IMR-90 (cell line): ENCODE measurements around the gene TYW5. TPM values are rescaled to one million over a fixed set of nuclear protein-coding genes. Genes with fewer than 3 reads are reported as not detected.

Experiments
- ATAC-seq: fragments of 200-7000 bp; cut with Tn5 transposase; 2 replicates; pipeline ENCODE4 v1.9.1; 2020; ENCODE audit warnings: low read depth, mild to moderate bottlenecking, moderate library complexity
- BruUV-seq: library from RNA; stranded (reverse); fragments of 400-500 nt; replicated peaks from 2 replicates; lab custom pipeline; 2021; lab: Mats Ljungman, UMichigan
- CTCF ChIA-PET: fragments of 300-600 bp; formaldehyde crosslinking; extraction: SDS; loops from one replicate; lab custom pipeline; 2021; ENCODE audit warnings: antibody characterized with exemption; lab: Yijun Ruan, JAX
- POLR2A ChIA-PET: fragments of 300-600 bp; sonication (Branson Sonifier 250); formaldehyde crosslinking; loops from one replicate; lab custom pipeline; 2022; ENCODE audit warnings: antibody characterized with exemption; ENCODE audit not compliant: unreplicated experiment; lab: Charles Lee
- DNase-seq: peaks from one replicate; pipeline ENCODE4 v3.0.0; 2013
- H2AFZ ChIP-seq: replicated peaks from 2 replicates; pipeline ENCODE3; 2013; ENCODE audit warnings: low read length, mild to moderate bottlenecking; ENCODE audit not compliant: poor library complexity
- H2AK5ac ChIP-seq: 2 replicates; pipeline ENCODE4 v1.6.1; 2013; ENCODE audit warnings: low read depth, low read length, inconsistent platforms
- H2AK9ac ChIP-seq: replicated peaks from 2 replicates; pipeline ENCODE3; 2013; ENCODE audit warnings: mild to moderate bottlenecking, low read depth, low read length, moderate library complexity; ENCODE audit not compliant: poor library complexity
- H2BK120ac ChIP-seq: 2 replicates; pipeline ENCODE4 v1.6.1; 2013; ENCODE audit warnings: low read depth, low read length, inconsistent platforms
- H2BK15ac ChIP-seq: 3 replicates; pipeline ENCODE4 v1.6.1; 2013; ENCODE audit warnings: low read depth, low read length, inconsistent platforms
- H2BK20ac ChIP-seq: 2 replicates; pipeline ENCODE4 v1.6.1; 2013; ENCODE audit warnings: low read depth, mild to moderate bottlenecking, inconsistent platforms, low read length, moderate library complexity
- H2BK5ac ChIP-seq: 2 replicates; pipeline ENCODE4 v1.6.1; 2013; ENCODE audit warnings: mild to moderate bottlenecking, low read depth, low read length, inconsistent platforms; ENCODE audit not compliant: poor library complexity, severe bottlenecking
- H3K14ac ChIP-seq: replicated peaks from 2 replicates; pipeline ENCODE4 v1.6.1; 2013; ENCODE audit warnings: low read depth, low read length, inconsistent platforms
- H3K18ac ChIP-seq: 2 replicates; pipeline ENCODE4 v1.6.1; 2013; ENCODE audit warnings: low read depth, low read length, control low read depth
- H3K23ac ChIP-seq: 2 replicates; pipeline ENCODE4 v1.6.1; 2013; ENCODE audit warnings: low read depth, low read length, inconsistent platforms
- H3K27ac ChIP-seq: 2 replicates; pipeline ENCODE4 v1.5.1; 2013; ENCODE audit warnings: mild to moderate bottlenecking, control low read depth, low read length; ENCODE audit not compliant: insufficient read depth
- H3K27me3 ChIP-seq: 2 replicates; pipeline ENCODE4 v1.6.1; 2013; ENCODE audit warnings: low read length; ENCODE audit not compliant: control insufficient read depth, insufficient read depth
- H3K36me3 ChIP-seq: 2 replicates; pipeline ENCODE4 v1.6.1; 2013; ENCODE audit warnings: low read length, mixed read lengths; ENCODE audit not compliant: control insufficient read depth, insufficient read depth
- H3K4ac ChIP-seq: 2 replicates; pipeline ENCODE4 v1.6.1; 2013; ENCODE audit warnings: low read depth, low read length, inconsistent platforms
- H3K4me1 ChIP-seq: 2 replicates; pipeline ENCODE4 v1.6.1; 2013; ENCODE audit warnings: low read length, mixed read lengths; ENCODE audit not compliant: control insufficient read depth, insufficient read depth
- H3K4me2 ChIP-seq: 2 replicates; pipeline ENCODE4 v1.6.1; 2013; ENCODE audit warnings: low read depth, mild to moderate bottlenecking, control low read depth, low read length, moderate library complexity
- H3K4me3 ChIP-seq: 2 replicates; pipeline ENCODE4 v1.5.1; 2013; ENCODE audit warnings: low read depth, mild to moderate bottlenecking, control low read depth, low read length, moderate library complexity; ENCODE audit not compliant: insufficient read depth
- H3K56ac ChIP-seq: 2 replicates; pipeline ENCODE4 v1.6.1; 2013; ENCODE audit warnings: low read length, inconsistent platforms; ENCODE audit not compliant: insufficient read depth; ENCODE audit errors: extremely low read depth
- H3K79me1 ChIP-seq, 2 experiments: 2 replicates each; pipeline ENCODE4 v1.6.1; 2013; ENCODE audit warnings: low read length in 2 of 2, inconsistent platforms in 1 of 2, low read depth in 1 of 2
- H3K9ac ChIP-seq: 2 replicates; pipeline ENCODE4 v1.6.1; 2013; ENCODE audit warnings: low read depth, low read length, control low read depth
- H3K9me1 ChIP-seq: 2 replicates; pipeline ENCODE4 v1.6.1; 2013; ENCODE audit warnings: low read length, inconsistent platforms; ENCODE audit not compliant: insufficient read depth
- H3K9me3 ChIP-seq: 2 replicates; pipeline ENCODE4 v1.6.1; 2013; ENCODE audit warnings: low read length; ENCODE audit not compliant: control insufficient read depth, insufficient read depth
- H4K20me1 ChIP-seq: 2 replicates; pipeline ENCODE4 v1.6.1; 2013; ENCODE audit warnings: low read length, inconsistent platforms; ENCODE audit not compliant: insufficient read depth
- H4K5ac ChIP-seq: 2 replicates; pipeline ENCODE4 v1.6.1; 2013; ENCODE audit warnings: mild to moderate bottlenecking, low read depth, low read length, control low read depth
- H4K8ac ChIP-seq, 2 experiments: 2 replicates each; pipeline ENCODE4 v1.6.1; 2013; ENCODE audit warnings: low read depth in 2 of 2, low read length in 2 of 2, control low read depth in 1 of 2, inconsistent platforms in 1 of 2
- H4K91ac ChIP-seq: 2 replicates; pipeline ENCODE4 v1.6.1; 2013; ENCODE audit warnings: low read depth, low read length, inconsistent platforms; ENCODE audit not compliant: insufficient read depth
- BHLHE40 ChIP-seq: fragments of 150-350 bp; IDR thresholded peaks from 2 replicates; pipeline ENCODE4 v1.6.1; 2016; ENCODE audit warnings: mild to moderate bottlenecking, low read depth, low read length
- CEBPB ChIP-seq: IDR thresholded peaks from 2 replicates; pipeline ENCODE4 v1.6.1; 2012; ENCODE audit warnings: low read depth, low read length, improper control_type of control experiment
- CHD1 ChIP-seq: IDR thresholded peaks from 2 replicates; pipeline ENCODE4 v1.6.1; 2012; ENCODE audit warnings: low read depth, low read length, improper control_type of control experiment
- CTCF ChIP-seq: conservative IDR thresholded peaks from 2 replicates; pipeline ENCODE4 v1.5.1; 2012; ENCODE audit warnings: mild to moderate bottlenecking, low read depth, low read length, improper control_type of control experiment
- ELK1 ChIP-seq: fragments of 150-350 bp; IDR thresholded peaks from 2 replicates; pipeline ENCODE4 v1.6.1; 2016; ENCODE audit warnings: low read depth, mild to moderate bottlenecking, low read length, moderate library complexity, borderline replicate concordance
- FOS ChIP-seq: fragments of 150-350 bp; IDR thresholded peaks from 2 replicates; pipeline ENCODE4 v1.6.1; 2016; ENCODE audit warnings: low read depth, low read length
- MAFK ChIP-seq: IDR thresholded peaks from 2 replicates; pipeline ENCODE4 v1.6.1; 2012; ENCODE audit warnings: low read depth, low read length, improper control_type of control experiment
- MAZ ChIP-seq: IDR thresholded peaks from 2 replicates; pipeline ENCODE4 v1.6.1; 2012; ENCODE audit warnings: low read depth, mild to moderate bottlenecking, low read length, improper control_type of control experiment, moderate library complexity, borderline replicate concordance
- MXI1 ChIP-seq: IDR thresholded peaks from 2 replicates; pipeline ENCODE4 v1.6.1; 2012; ENCODE audit warnings: low read depth, mild to moderate bottlenecking, low read length, moderate library complexity, borderline replicate concordance
- NFE2L2 ChIP-seq: fragments of 150-350 bp; IDR thresholded peaks from 2 replicates; pipeline ENCODE4 v1.6.1; 2016; ENCODE audit warnings: low read depth, mild to moderate bottlenecking, low read length
- POLR2A ChIP-seq: IDR thresholded peaks from 2 replicates; pipeline ENCODE4 v1.6.1; 2012; ENCODE audit warnings: mild to moderate bottlenecking, low read depth, low read length
- RAD21 ChIP-seq: IDR thresholded peaks from 2 replicates; pipeline ENCODE4 v1.6.1; 2012; ENCODE audit warnings: low read length, improper control_type of control experiment
- RCOR1 ChIP-seq: IDR thresholded peaks from 2 replicates; pipeline ENCODE4 v1.6.1; 2012; ENCODE audit warnings: mild to moderate bottlenecking, low read length, improper control_type of control experiment; ENCODE audit not compliant: insufficient replicate concordance
- RFX5 ChIP-seq: IDR thresholded peaks from 2 replicates; pipeline ENCODE4 v1.8.0; 2012; ENCODE audit warnings: low read depth, mild to moderate bottlenecking, low read length, moderate library complexity
- SMC3 ChIP-seq: fragments of 150-350 bp; IDR thresholded peaks from 2 replicates; pipeline ENCODE4 v1.6.1; 2016; ENCODE audit warnings: low read depth, mild to moderate bottlenecking, antibody characterized with exemption, low read length, moderate library complexity
- USF2 ChIP-seq: fragments of 150-350 bp; IDR thresholded peaks from 2 replicates; pipeline ENCODE4 v1.6.1; 2017; ENCODE audit warnings: mild to moderate bottlenecking, antibody characterized with exemption, low read length, low read depth
- WGBS, 2 experiments: methylation state at CpG; one replicate each; pipeline versions ENCODE4 v1.1.5 to v1.1.7; 2013; ENCODE audit warnings: missing lambda C conversion rate in 2 of 2; ENCODE audit not compliant: insufficient read length in 1 of 2; ENCODE audit errors: extremely low coverage in 2 of 2; 5-methylcytosine and 5-hydroxymethylcytosine counted together
- dilution Hi-C: fragments of 300-500 bp; cut with HindIII; formaldehyde crosslinking; loops from one replicate; pipeline ENCODE4 v1.14.3; 2018; ENCODE audit warnings: low sequenced_read_pairs; ENCODE audit not compliant: unreplicated experiment
- in situ Hi-C: fragments of 300-500 bp; cut with MboI; formaldehyde crosslinking; loops from 3 replicates; pipeline ENCODE4 v1.14.3; 2019; ENCODE audit warnings: low sequenced_read_pairs, inconsistent platforms, mixed read lengths
- intact Hi-C: fragments of 100-400 bp; cut with micrococcal nuclease; formaldehyde crosslinking; loops from 2 replicates; pipeline ENCODE4 v1.10.0; 2022
- polyA plus RNA-seq, 3 experiments: library from polyadenylated mRNA; depleted of rRNA; stranded (reverse); fragments of >200 nt; gene quantifications; 2 replicates each; pipeline ENCODE4 v1.2.3, GENCODE V29; 2012; ENCODE audit warnings: low replicate concordance in 1 of 3
- total RNA-seq: library from RNA; depleted of rRNA; stranded (reverse); fragments of >200 nt; gene quantifications from 2 replicates; pipeline ENCODE4 v1.2.3, GENCODE V29; 2012

TYW5 gene
- total and polyA plus RNA-seq, 2 of the 4 experiments (the other 2 are of a cell fraction), result 3.8 to 4.0 TPM

GRCh38 chr2:199951023-199951422 lies 4.3 kb downstream of the TYW5 start:
- Histone ChIP-seq H4K5ac (no peak overlapping the region), H3K14ac (no peak overlapping the region), H4K20me1 (0 out of 2 replicates have a peak, but pooled peaks cover 2% of the 10 kb centered on the region), H3K18ac (no peak overlapping the region), H3K4ac (no peak overlapping the region), H4K91ac (no peak overlapping the region), H3K36me3 (peaks cover 5% of the 10 kb centered on the region), H4K8ac (no peak overlapping the region), H3K23ac (no peak overlapping the region), H3K9ac (no peak overlapping the region), H2BK20ac (no peak overlapping the region), H3K4me2 (no peak overlapping the region), H3K4me3 (no peak overlapping the region), H3K4me1 (0 out of 2 replicates have a peak, but pooled peaks cover 3% of the 10 kb centered on the region), H3K79me1 (peaks cover 22 to 41% of the 10 kb centered on the region in 2 experiments), H2AFZ (no peak overlapping the region), H3K56ac (no peak overlapping the region), H3K27ac (no peak overlapping the region), H3K9me1 (peaks cover 3% of the 10 kb centered on the region; the same call in 1 of the 2 replicates), H2AK5ac (no peak overlapping the region), H3K27me3 (no peaks in the 10 kb centered on the region), H2BK15ac (no peak overlapping the region), H2AK9ac (no peak overlapping the region), H3K9me3 (no peaks in the 10 kb centered on the region), H2BK120ac (no peak overlapping the region), H2BK5ac (no peak overlapping the region)
- dilution Hi-C loops, result no loop called here
- no TSS peak for BruUV-seq
- in situ Hi-C loops, result no loop called here
- ATAC-seq (no peak), DNase-seq (no peak)
- WGBS, 2 experiments, result no CpG with 5 or more reads among the region's 1 CpG
- ChIA-PET POLR2A (no interaction called here), CTCF (no interaction called here)
- intact Hi-C loops, result no loop called here
- TF ChIP-seq CTCF (no peak), MXI1 (no peak), POLR2A (no peak), FOS (no peak), ELK1 (no peak), RCOR1 (no peak), BHLHE40 (no peak), USF2 (no peak), CHD1 (no peak), NFE2L2 (no peak), MAFK (no peak), CEBPB (no peak), RFX5 (no peak), MAZ (no peak), RAD21 (no peak), SMC3 (no peak)
